Neuronal stem cell (in vitro differentiated cells): ENCODE results near the gene IPO8. TPM values are rescaled to one million over a fixed set of nuclear protein-coding genes. Genes with fewer than 3 reads are reported as not detected.

Experiments
- DNase-seq: peaks from one replicate; pipeline ENCODE4 v3.0.0-alpha.2; 2013; ENCODE audit warnings: low spot score
- H2AFZ ChIP-seq: one replicate; pipeline ENCODE4 v1.6.1; 2013; ENCODE audit warnings: mild to moderate bottlenecking, low read length, inconsistent platforms
- H2AK5ac ChIP-seq: 2 replicates; pipeline ENCODE4 v1.6.1; 2013; ENCODE audit warnings: low read depth, mild to moderate bottlenecking, inconsistent platforms, low read length, moderate library complexity, mixed read lengths
- H2BK120ac ChIP-seq: 2 replicates; pipeline ENCODE4 v1.6.1; 2013; ENCODE audit warnings: low read depth, mild to moderate bottlenecking, inconsistent platforms, low read length, moderate library complexity, mixed read lengths
- H2BK12ac ChIP-seq: one replicate; pipeline ENCODE4 v1.6.1; 2013; ENCODE audit warnings: low read length, inconsistent platforms
- H2BK15ac ChIP-seq: 2 replicates; pipeline ENCODE4 v1.6.1; 2013; ENCODE audit warnings: mild to moderate bottlenecking, low read length, inconsistent platforms, mixed read lengths
- H2BK5ac ChIP-seq: one replicate; pipeline ENCODE4 v1.6.1; 2013; ENCODE audit warnings: inconsistent platforms, mild to moderate bottlenecking, low read length, moderate library complexity
- H3K14ac ChIP-seq: one replicate; pipeline ENCODE4 v1.6.1; 2013; ENCODE audit warnings: low read length, inconsistent platforms
- H3K18ac ChIP-seq: 2 replicates; pipeline ENCODE4 v1.6.1; 2013; ENCODE audit warnings: low read length, inconsistent platforms
- H3K23ac ChIP-seq: 2 replicates; pipeline ENCODE4 v1.6.1; 2013; ENCODE audit warnings: low read depth, mild to moderate bottlenecking, mixed read lengths, low read length, inconsistent platforms; ENCODE audit not compliant: poor library complexity
- H3K27ac ChIP-seq: replicated peaks from 3 replicates; pipeline ENCODE4 v1.5.1; 2013; ENCODE audit warnings: low read length, inconsistent platforms
- H3K27me3 ChIP-seq, 3 experiments: 2 replicates each; pipeline ENCODE4 v1.6.1; 2013; ENCODE audit warnings: low read length in 3 of 3, mild to moderate bottlenecking in 2 of 3, inconsistent platforms in 1 of 3, low read depth in 1 of 3, mixed read lengths in 1 of 3, moderate library complexity in 1 of 3; ENCODE audit not compliant: control insufficient read depth in 3 of 3, insufficient read depth in 3 of 3
- H3K36me3 ChIP-seq, 2 donors: replicated peaks in 1 of 2; 2 replicates each; pipeline ENCODE4 v1.6.1; 2013; ENCODE audit warnings: low read length in 2 of 2; ENCODE audit not compliant: control insufficient read depth in 2 of 2, insufficient read depth in 2 of 2
- H3K4ac ChIP-seq: 2 replicates; pipeline ENCODE4 v1.6.1; 2013; ENCODE audit warnings: inconsistent platforms, mild to moderate bottlenecking, low read length, moderate library complexity
- H3K4me1 ChIP-seq, 2 donors: 1 replicate in 1 of 2; 2 replicates in 1 of 2; pipeline ENCODE4 v1.6.1; 2013; ENCODE audit warnings: low read length in 2 of 2, low read depth in 1 of 2; ENCODE audit not compliant: control insufficient read depth in 2 of 2, insufficient read depth in 1 of 2
- H3K4me2 ChIP-seq: one replicate; pipeline ENCODE4 v1.6.1; 2013; ENCODE audit warnings: mild to moderate bottlenecking, low read length, inconsistent platforms; ENCODE audit not compliant: insufficient read depth, poor library complexity, severe bottlenecking
- H3K4me3 ChIP-seq, 2 donors: 2 replicates each; pipeline ENCODE4 v1.5.1; 2013; ENCODE audit warnings: low read length in 2 of 2, mild to moderate bottlenecking in 2 of 2, inconsistent platforms in 1 of 2, moderate library complexity in 1 of 2
- H3K79me1 ChIP-seq: one replicate; pipeline ENCODE4 v1.6.1; 2013; ENCODE audit warnings: low read depth, mild to moderate bottlenecking, inconsistent platforms, low read length, moderate library complexity
- H3K9ac ChIP-seq: one replicate; pipeline ENCODE4 v1.6.1; 2013; ENCODE audit warnings: mild to moderate bottlenecking, low read depth, low read length, inconsistent platforms; ENCODE audit not compliant: poor library complexity
- H3K9me3 ChIP-seq, 2 donors: replicated peaks in 1 of 2; 2 replicates each; pipeline versions ENCODE3 to v1.6.1; 2013; ENCODE audit warnings: low read length in 2 of 2, mild to moderate bottlenecking in 2 of 2, inconsistent platforms in 1 of 2, low read depth in 1 of 2, mixed read lengths in 1 of 2, moderate library complexity in 1 of 2; ENCODE audit not compliant: control insufficient read depth in 2 of 2, insufficient read depth in 1 of 2
- H4K8ac ChIP-seq: one replicate; pipeline ENCODE4 v1.6.1; 2013; ENCODE audit warnings: low read depth, mild to moderate bottlenecking, inconsistent platforms, low read length, moderate library complexity
- H4K91ac ChIP-seq: one replicate; pipeline ENCODE4 v1.6.1; 2013; ENCODE audit warnings: low read length, low read depth, mild to moderate bottlenecking, inconsistent platforms; ENCODE audit not compliant: poor library complexity
- WGBS, 2 donors: extraction: QIAGEN DNeasy Blood & Tissue Kit; methylation state at CpG; one replicate each; pipeline ENCODE4 v1.1.7; 2013; ENCODE audit warnings: missing lambda C conversion rate in 2 of 2, mixed read lengths in 1 of 2; ENCODE audit not compliant: insufficient read length in 2 of 2, insufficient replicate concordance in 1 of 2; ENCODE audit errors: extremely low coverage in 2 of 2; 5-methylcytosine and 5-hydroxymethylcytosine counted together
- polyA plus RNA-seq, 2 experiments: library from polyadenylated mRNA; stranded (reverse); fragments of 200-250 nt; gene quantifications; one replicate each; pipeline ENCODE4 v1.2.3, GENCODE V29; 2013

The IPO8 gene
- 18.0 TPM for polyA plus RNA-seq (2013, experiment 1 of 2)
- 18.4 TPM for polyA plus RNA-seq (2013, experiment 2 of 2)

- peak within 1 kb of the TSS; percentile 95 for H2BK5ac ChIP-seq
- DNase-seq: peak; percentile 91
- no peaks in the 10 kb centered on the region for H3K27me3 ChIP-seq
- H3K9ac ChIP-seq: peak within 1 kb of the TSS; percentile 89
- no peak within 1 kb of the TSS for H2BK120ac ChIP-seq
- H3K14ac ChIP-seq: peak within 1 kb of the TSS; percentile 94
- peak within 1 kb of the TSS; percentile 97 for H3K18ac ChIP-seq
- H2BK15ac ChIP-seq: peak within 1 kb of the TSS; percentile 63
- no CpG with 5 or more reads among the region's 71 CpGs for WGBS, 2 donors
- peaks cover 0 to 8% of the 10 kb centered on the region in 2 donors for H3K4me1 ChIP-seq
- peak within 1 kb of the TSS; percentile 61 for H2AK5ac ChIP-seq
- no peak within 1 kb of the TSS for H3K4ac ChIP-seq
- H4K8ac ChIP-seq: peak within 1 kb of the TSS; percentile 78
- H3K36me3 ChIP-seq: no peaks in the 10 kb centered on the region
- H3K23ac ChIP-seq: peak within 1 kb of the TSS; percentile 70
- no peak within 1 kb of the TSS for H2BK12ac ChIP-seq
- peak within 1 kb of the TSS; percentile 84 for H2AFZ ChIP-seq
- H4K91ac ChIP-seq: no peak within 1 kb of the TSS
- peak within 1 kb of the TSS; percentile 87 for H3K4me2 ChIP-seq
- peaks cover 6% of the 10 kb centered on the region for H3K79me1 ChIP-seq
- H3K9me3 ChIP-seq: no peaks in the 10 kb centered on the region
- H3K4me3 ChIP-seq: peak within 1 kb of the TSS; percentile 92 to 96
- peak within 1 kb of the TSS; percentile 50 for H3K27ac ChIP-seq
Observed at GRCh38 chr12:30695199-30696102, at the start of gene IPO8. Gene IPO8, minus strand, starts transcription at chr12:30695869. Its CDS starts 222 bp downstream, at chr12:30695647.

- Histone ChIP-seq H2BK12ac (no peak overlapping the region), H3K9ac (no peak overlapping the region), H2BK5ac (no peak overlapping the region), H3K27me3 (no peaks in the 10 kb centered on the region), H2BK15ac (no peak overlapping the region), H2BK120ac (no peak overlapping the region), H3K4me2 (no peak overlapping the region), H2AFZ (no peak overlapping the region), H3K4ac (no peak overlapping the region), H3K27ac (no peak overlapping the region), H3K9me3 (peaks cover 0 to 5% of the 10 kb centered on the region in 2 donors), H3K4me3 (no peak overlapping the region), H4K8ac (no peak overlapping the region), H3K4me1 (peaks cover 0 to 2% of the 10 kb centered on the region in 2 donors), H4K91ac (no peak overlapping the region), H3K23ac (no peak overlapping the region), H3K36me3 (peaks cover 0 to 42% of the 10 kb centered on the region in 2 donors), H2AK5ac (no peak overlapping the region), H3K79me1 (no peaks in the 10 kb centered on the region), H3K18ac (no peak overlapping the region), H3K14ac (no peak overlapping the region)
- no peak for DNase-seq
- WGBS, 2 donors: no CpG with 5 or more reads among the region's 2 CpGs
Observed at GRCh38 chr12:30744321-30744720, 48.7 kb upstream of the IPO8 start.

- Histone ChIP-seq H3K14ac (no peak overlapping the region), H3K36me3 (peaks cover 2 to 41% of the 10 kb centered on the region in 2 donors), H3K4me2 (no peak overlapping the region), H4K91ac (no peak overlapping the region), H3K9ac (no peak overlapping the region), H3K27ac (no peak overlapping the region), H2BK15ac (no peak overlapping the region), H3K18ac (no peak overlapping the region), H3K4me3 (no peak overlapping the region), H3K23ac (no peak overlapping the region), H2BK5ac (no peak overlapping the region), H3K4me1 (peaks cover 0 to 2% of the 10 kb centered on the region in 2 donors), H3K9me3 (peaks cover 0 to 9% of the 10 kb centered on the region in 2 donors), H3K4ac (no peak overlapping the region), H2BK120ac (no peak overlapping the region), H2AFZ (no peak overlapping the region), H2BK12ac (no peak overlapping the region), H4K8ac (no peak overlapping the region), H3K27me3 (no peaks in the 10 kb centered on the region), H2AK5ac (no peak overlapping the region), H3K79me1 (no peaks in the 10 kb centered on the region)
- no peak for DNase-seq
Observed at GRCh38 chr12:30740274-30740673, 44.6 kb upstream of the IPO8 start.

- no peak overlapping the region for H2BK120ac ChIP-seq
- peaks cover 0 to 9% of the 10 kb centered on the region in 2 donors for H3K9me3 ChIP-seq
- H3K36me3 ChIP-seq: peaks cover 2 to 51% of the 10 kb centered on the region in 2 donors
- no peak overlapping the region for H4K91ac ChIP-seq
- WGBS, 2 donors: no CpG with 5 or more reads among the region's 2 CpGs
- no peak overlapping the region for H2BK5ac ChIP-seq
- no peaks in the 10 kb centered on the region for H3K27me3 ChIP-seq
- no peak for DNase-seq
- no peak overlapping the region for H2BK15ac ChIP-seq
- H3K4ac ChIP-seq: no peak overlapping the region
- H3K4me1 ChIP-seq: peaks cover 0 to 1% of the 10 kb centered on the region in 2 donors
- no peak overlapping the region for H3K4me2 ChIP-seq
- H3K18ac ChIP-seq: no peak overlapping the region
- no peak overlapping the region for H4K8ac ChIP-seq
- no peak overlapping the region for H2AK5ac ChIP-seq
- H3K27ac ChIP-seq: no peak overlapping the region
- H2BK12ac ChIP-seq: no peak overlapping the region
- no peak overlapping the region for H3K9ac ChIP-seq
- no peak overlapping the region for H3K4me3 ChIP-seq
- H3K79me1 ChIP-seq: no peaks in the 10 kb centered on the region
- no peak overlapping the region for H3K23ac ChIP-seq
- H2AFZ ChIP-seq: no peak overlapping the region
- no peak overlapping the region for H3K14ac ChIP-seq
Observed at GRCh38 chr12:30739020-30739419, 43.4 kb upstream of the IPO8 start.
